ENCODE results near the gene C19orf25.
A peak's percentile ranks its signal among the peaks of the same experiment; 100 is the strongest.

C19orf25 gene

DNA sequence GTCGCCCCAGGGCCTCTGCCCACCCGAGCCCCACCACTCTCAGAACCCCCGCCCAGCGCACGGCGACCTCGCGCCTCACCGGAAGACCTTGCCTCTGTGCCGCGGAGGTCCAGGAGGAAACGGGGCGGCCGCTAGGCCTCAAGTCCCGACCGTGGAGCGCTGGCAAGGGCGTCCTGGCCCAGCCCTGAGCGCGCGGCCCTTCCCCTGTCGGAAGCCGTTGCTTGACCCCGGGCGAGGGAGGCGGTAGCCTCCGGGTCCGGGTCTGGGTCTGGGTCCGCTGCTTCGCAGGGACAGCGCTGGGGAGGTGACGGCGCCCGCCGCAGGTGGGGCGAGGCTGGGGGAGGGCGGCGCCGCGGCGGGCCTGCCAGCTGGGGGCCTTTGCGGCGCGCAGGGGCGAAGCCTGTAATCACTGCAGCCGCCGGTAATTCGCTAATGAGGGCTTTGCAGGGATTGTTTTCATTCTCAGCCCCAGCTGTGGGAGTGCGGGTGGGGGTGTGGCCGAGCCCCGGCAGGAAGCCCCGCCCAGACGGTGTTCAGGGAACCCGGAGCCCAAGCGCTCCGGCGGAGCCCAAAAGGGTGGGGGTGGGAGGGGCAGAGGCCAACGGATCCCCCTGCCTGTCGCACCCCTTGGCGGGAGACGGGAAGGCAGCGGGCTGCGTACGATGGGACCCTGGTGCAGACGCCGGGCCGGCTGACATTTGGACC, 8.6 kb downstream of the C19orf25 start:
- Histone ChIP-seq H3K27me3 (replicated peaks in 2 of 5; ENCODE audit: control insufficient read depth in 4 of 5, insufficient read depth in 5 of 5, low read length in 4 of 5) (peaks cover 0 to 89% (median 33%) of the 10 kb centered on the region in 5 experiments), H3K9me3 (ENCODE audit: control extremely low read depth in 1 of 5, control insufficient read depth in 4 of 5, insufficient read depth in 2 of 5, low read depth in 1 of 5, low read length in 4 of 5) (no peaks in the 10 kb centered on the region), H3K4me3 (ENCODE audit: control insufficient read depth in 1 of 7, extremely low read depth in 1 of 7, insufficient read depth in 4 of 7, low read depth in 2 of 7, low read length in 6 of 7) (peak overlapping the region in 4 of 7 experiments; percentile 24 to 43 (median 32)), H3K27ac (ENCODE audit: insufficient read depth in 1 of 2, low read depth in 1 of 2, low read length in 2 of 2, poor library complexity in 1 of 2, severe bottlenecking in 2 of 2) (no peak overlapping the region), H3K4me1 (ENCODE audit: control extremely low read depth in 1 of 4, control insufficient read depth in 4 of 4, insufficient read depth in 4 of 4, low read length in 3 of 4) (peaks cover 0 to 64% (median 44%) of the 10 kb centered on the region in 4 experiments), H3K36me3 (ENCODE audit: control insufficient read depth in 4 of 4, insufficient read depth in 4 of 4, low read length in 3 of 4) (peaks cover 0 to 12% (median 2%) of the 10 kb centered on the region in 4 experiments)
- POLR2A ChIA-PET, result no interaction called here
- under 1% methylated on average over 49 of the region's 67 CpGs for WGBS (ENCODE audit: insufficient coverage)
- CTCF ChIA-PET, result interaction anchor here (0.9 to 2.2 kb wide), 6 partner anchors 12 to 26 kb away, joined by 3 to 7 read pairs (median 5); partner anchors contain the start of gene PCSK4
- peak in 2 of 3 donors; percentile 41 to 44 for DNase-seq

DNA sequence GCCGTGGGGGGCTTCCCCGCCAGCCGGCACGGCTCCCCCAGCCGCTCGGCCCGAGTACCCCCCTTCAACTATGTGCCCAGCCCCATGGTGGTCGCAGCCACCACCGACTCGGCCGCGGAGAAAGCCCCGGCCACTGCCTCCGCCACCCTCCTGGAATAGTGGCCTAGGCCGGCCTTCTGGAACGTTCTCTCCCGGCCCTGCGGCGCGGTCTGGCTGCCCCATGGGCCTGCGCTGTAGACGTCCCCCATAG, 9.0 kb downstream of the C19orf25 start:
- ChIA-PET CTCF (interaction anchor here (0.9 to 2.2 kb wide), 3 partner anchors 12 to 17 kb away, joined by 3 to 6 read pairs (median 3); no protein-coding TSS in a partner anchor), POLR2A (no interaction called here)
- peaks cover 0 to 10% (median 2%) of the 10 kb centered on the region in 4 experiments for H3K36me3 ChIP-seq (ENCODE audit: control insufficient read depth in 4 of 4, insufficient read depth in 4 of 4, low read length in 3 of 4)
- H3K9me3 ChIP-seq (ENCODE audit: control extremely low read depth in 1 of 5, control insufficient read depth in 4 of 5, insufficient read depth in 2 of 5, low read depth in 1 of 5, low read length in 4 of 5), result no peaks in the 10 kb centered on the region
- H3K4me3 ChIP-seq (ENCODE audit: control insufficient read depth in 1 of 7, extremely low read depth in 1 of 7, insufficient read depth in 4 of 7, low read depth in 2 of 7, low read length in 6 of 7), result peak overlapping the region in 3 of 7 experiments; percentile 16 to 50 (median 24)
- DNase-seq, result no peak
- H3K27ac ChIP-seq (ENCODE audit: insufficient read depth in 1 of 2, low read depth in 1 of 2, low read length in 2 of 2, poor library complexity in 1 of 2, severe bottlenecking in 2 of 2), result no peak overlapping the region
- 4% methylated on average over 18 of the region's 22 CpGs for WGBS (ENCODE audit: insufficient coverage)
- peaks cover 0 to 94% (median 33%) of the 10 kb centered on the region in 5 experiments for H3K27me3 ChIP-seq (replicated peaks in 2 of 5; ENCODE audit: control insufficient read depth in 4 of 5, insufficient read depth in 5 of 5, low read length in 4 of 5)
- peaks cover 0 to 66% (median 45%) of the 10 kb centered on the region in 4 experiments for H3K4me1 ChIP-seq (ENCODE audit: control extremely low read depth in 1 of 4, control insufficient read depth in 4 of 4, insufficient read depth in 4 of 4, low read length in 3 of 4)

DNA sequence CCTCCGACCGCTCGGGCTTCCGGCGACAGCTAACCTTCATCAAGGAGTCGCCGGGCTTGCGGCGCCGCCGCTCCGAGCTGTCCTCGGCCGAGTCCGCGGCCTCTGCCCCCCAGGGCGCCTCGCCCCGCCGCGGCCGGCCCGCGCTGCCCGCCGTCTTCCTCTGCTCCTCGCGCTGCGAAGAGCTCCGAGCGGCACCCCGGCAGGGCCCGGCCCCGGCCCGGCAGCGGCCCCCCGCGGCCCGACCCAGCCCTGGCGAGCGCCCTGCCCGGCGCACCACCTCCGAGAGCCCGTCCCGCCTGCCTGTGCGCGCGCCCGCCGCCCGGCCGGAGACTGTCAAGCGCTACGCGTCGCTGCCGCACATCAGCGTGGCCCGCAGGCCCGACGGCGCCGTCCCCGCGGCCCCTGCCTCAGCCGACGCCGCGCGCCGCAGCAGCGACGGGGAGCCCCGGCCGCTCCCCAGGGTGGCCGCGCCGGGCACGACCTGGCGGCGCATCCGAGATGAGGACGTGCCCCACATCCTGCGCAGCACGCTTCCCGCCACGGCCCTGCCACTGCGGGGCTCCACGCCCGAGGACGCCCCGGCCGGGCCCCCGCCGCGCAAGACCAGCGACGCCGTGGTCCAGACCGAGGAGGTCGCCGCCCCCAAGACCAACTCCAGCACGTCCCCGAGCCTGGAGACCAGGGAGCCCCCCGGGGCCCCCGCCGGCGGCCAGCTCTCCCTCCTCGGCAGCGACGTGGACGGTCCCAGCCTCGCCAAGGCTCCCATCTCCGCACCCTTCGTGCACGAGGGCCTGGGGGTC, 9.6 kb downstream of the C19orf25 start:
- DNase-seq, result peak in 1 of 3 donors; percentile 46
- Histone ChIP-seq H3K27ac (ENCODE audit: insufficient read depth in 1 of 2, low read depth in 1 of 2, low read length in 2 of 2, poor library complexity in 1 of 2, severe bottlenecking in 2 of 2) (no peak overlapping the region), H3K4me3 (ENCODE audit: control insufficient read depth in 1 of 7, extremely low read depth in 1 of 7, insufficient read depth in 4 of 7, low read depth in 2 of 7, low read length in 6 of 7) (peak overlapping the region in 4 of 7 experiments; percentile 27 to 50 (median 39)), H3K9me3 (ENCODE audit: control extremely low read depth in 1 of 5, control insufficient read depth in 4 of 5, insufficient read depth in 2 of 5, low read depth in 1 of 5, low read length in 4 of 5) (no peaks in the 10 kb centered on the region), H3K4me1 (ENCODE audit: control extremely low read depth in 1 of 4, control insufficient read depth in 4 of 4, insufficient read depth in 4 of 4, low read length in 3 of 4) (peaks cover 0 to 66% (median 45%) of the 10 kb centered on the region in 4 experiments), H3K36me3 (ENCODE audit: control insufficient read depth in 4 of 4, insufficient read depth in 4 of 4, low read length in 3 of 4) (peaks cover 0 to 7% (median 0%) of the 10 kb centered on the region in 4 experiments), H3K27me3 (replicated peaks in 2 of 5; ENCODE audit: control insufficient read depth in 4 of 5, insufficient read depth in 5 of 5, low read length in 4 of 5) (peaks cover 0 to 93% (median 33%) of the 10 kb centered on the region in 5 experiments)
- ChIA-PET POLR2A (no interaction called here), CTCF (interaction anchor here (1.5 to 5.0 kb wide), 2 partner anchors 16 to 24 kb away, joined by 5 to 35 read pairs; no protein-coding TSS in a partner anchor)
- 1% methylated on average over 95 of the region's 117 CpGs for WGBS (ENCODE audit: insufficient coverage)

DNA sequence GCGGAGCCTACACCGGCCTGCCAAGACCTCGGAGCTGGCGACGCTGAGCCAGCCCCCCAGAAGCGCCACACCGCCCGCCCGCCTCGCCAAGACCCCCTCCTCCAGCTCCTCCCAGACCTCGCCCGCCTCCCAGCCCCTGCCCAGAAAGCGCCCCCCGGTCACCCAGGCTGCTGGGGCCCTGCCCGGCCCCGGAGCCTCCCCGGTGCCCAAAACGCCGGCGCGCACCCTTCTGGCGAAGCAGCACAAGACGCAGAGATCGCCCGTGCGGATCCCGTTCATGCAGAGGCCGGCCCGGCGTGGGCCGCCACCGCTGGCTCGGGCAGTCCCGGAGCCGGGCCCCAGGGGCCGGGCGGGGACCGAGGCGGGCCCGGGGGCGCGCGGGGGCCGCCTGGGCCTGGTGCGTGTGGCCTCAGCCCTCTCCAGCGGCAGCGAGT, 10.2 kb downstream of the C19orf25 start:
- ChIA-PET CTCF (interaction anchor here (1.5 to 5.0 kb wide), 3 partner anchors 11 to 24 kb away, joined by 5 to 35 read pairs (median 15); no protein-coding TSS in a partner anchor), POLR2A (no interaction called here)
- WGBS (ENCODE audit: insufficient coverage), result under 1% methylated on average over 41 of the region's 47 CpGs
- H3K4me1 ChIP-seq (ENCODE audit: control extremely low read depth in 1 of 4, control insufficient read depth in 4 of 4, insufficient read depth in 4 of 4, low read length in 3 of 4), result peaks cover 0 to 66% (median 45%) of the 10 kb centered on the region in 4 experiments
- peak in 1 of 3 donors; percentile 46 for DNase-seq
- H3K27ac ChIP-seq (ENCODE audit: insufficient read depth in 1 of 2, low read depth in 1 of 2, low read length in 2 of 2, poor library complexity in 1 of 2, severe bottlenecking in 2 of 2), result no peak overlapping the region
- H3K4me3 ChIP-seq (ENCODE audit: control insufficient read depth in 1 of 7, extremely low read depth in 1 of 7, insufficient read depth in 4 of 7, low read depth in 2 of 7, low read length in 6 of 7), result peak overlapping the region in 4 of 7 experiments; percentile 27 to 50 (median 39)
- H3K27me3 ChIP-seq (replicated peaks in 2 of 5; ENCODE audit: control insufficient read depth in 4 of 5, insufficient read depth in 5 of 5, low read length in 4 of 5), result peaks cover 0 to 93% (median 33%) of the 10 kb centered on the region in 5 experiments
- no peaks in the 10 kb centered on the region for H3K9me3 ChIP-seq (ENCODE audit: control extremely low read depth in 1 of 5, control insufficient read depth in 4 of 5, insufficient read depth in 2 of 5, low read depth in 1 of 5, low read length in 4 of 5)
- peaks cover 0 to under 1% (median 0%) of the 10 kb centered on the region in 4 experiments for H3K36me3 ChIP-seq (ENCODE audit: control insufficient read depth in 4 of 4, insufficient read depth in 4 of 4, low read length in 3 of 4)

DNA sequence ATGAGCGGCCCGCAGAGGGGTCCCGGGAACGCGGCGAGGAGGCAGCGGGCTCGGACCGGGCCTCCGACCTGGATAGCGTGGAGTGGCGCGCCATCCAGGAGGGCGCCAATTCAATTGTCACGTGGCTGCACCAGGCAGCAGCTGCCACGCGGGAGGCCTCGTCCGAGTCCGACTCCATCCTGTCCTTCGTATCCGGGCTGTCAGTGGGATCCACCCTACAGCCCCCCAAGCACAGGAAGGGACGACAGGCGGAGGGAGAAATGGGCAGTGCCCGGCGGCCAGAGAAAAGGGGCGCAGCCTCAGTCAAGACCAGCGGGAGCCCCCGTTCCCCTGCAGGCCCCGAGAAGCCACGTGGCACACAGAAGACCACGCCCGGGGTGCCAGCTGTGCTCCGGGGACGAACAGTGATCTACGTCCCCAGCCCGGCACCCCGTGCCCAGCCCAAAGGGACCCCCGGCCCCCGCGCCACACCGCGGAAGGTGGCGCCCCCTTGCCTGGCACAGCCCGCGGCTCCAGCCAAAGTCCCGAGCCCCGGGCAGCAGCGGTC, 10.7 kb downstream of the C19orf25 start:
- CTCF ChIA-PET, result interaction anchor here (1.5 to 5.0 kb wide), 3 partner anchors 10 to 23 kb away, joined by 5 to 35 read pairs (median 15); no protein-coding TSS in a partner anchor
- H3K27ac ChIP-seq (ENCODE audit: insufficient read depth in 1 of 2, low read depth in 1 of 2, low read length in 2 of 2, poor library complexity in 1 of 2, severe bottlenecking in 2 of 2), result no peak overlapping the region

DNA sequence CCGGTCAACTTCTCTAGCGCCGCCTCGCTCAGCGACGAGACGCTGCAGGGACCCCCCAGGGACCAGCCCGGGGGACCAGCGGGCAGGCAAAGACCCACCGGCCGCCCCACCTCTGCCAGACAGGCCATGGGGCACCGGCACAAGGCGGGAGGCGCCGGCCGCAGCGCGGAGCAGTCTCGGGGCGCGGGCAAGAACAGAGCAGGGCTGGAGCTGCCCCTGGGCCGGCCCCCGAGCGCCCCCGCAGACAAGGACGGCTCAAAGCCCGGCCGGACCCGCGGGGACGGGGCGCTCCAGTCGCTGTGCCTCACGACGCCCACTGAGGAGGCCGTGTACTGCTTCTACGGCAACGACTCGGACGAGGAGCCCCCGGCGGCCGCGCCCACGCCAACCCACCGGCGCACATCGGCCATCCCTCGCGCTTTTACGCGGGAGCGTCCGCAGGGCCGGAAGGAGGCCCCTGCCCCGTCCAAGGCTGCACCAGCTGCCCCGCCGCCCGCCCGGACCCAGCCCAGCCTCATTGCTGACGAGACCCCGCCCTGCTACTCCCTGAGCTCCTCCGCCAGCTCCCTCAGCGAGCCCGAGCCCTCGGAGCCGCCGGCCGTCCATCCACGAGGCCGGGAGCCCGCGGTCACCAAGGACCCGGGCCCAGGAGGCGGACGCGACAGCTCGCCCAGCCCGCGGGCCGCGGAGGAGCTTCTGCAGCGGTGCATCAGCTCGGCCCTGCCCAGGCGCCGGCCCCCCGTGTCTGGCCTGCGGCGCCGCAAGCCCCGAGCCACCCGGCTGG, 11.3 kb downstream of the C19orf25 start:
- Histone ChIP-seq H3K4me1 (ENCODE audit: control extremely low read depth in 1 of 4, control insufficient read depth in 4 of 4, insufficient read depth in 4 of 4, low read length in 3 of 4) (peaks cover 0 to 66% (median 45%) of the 10 kb centered on the region in 4 experiments), H3K36me3 (ENCODE audit: control insufficient read depth in 4 of 4, insufficient read depth in 4 of 4, low read length in 3 of 4) (no peaks in the 10 kb centered on the region), H3K4me3 (ENCODE audit: control insufficient read depth in 1 of 7, extremely low read depth in 1 of 7, insufficient read depth in 4 of 7, low read depth in 2 of 7, low read length in 6 of 7) (peak overlapping the region in 2 of 7 experiments; percentile 36), H3K27me3 (replicated peaks in 2 of 5; ENCODE audit: control insufficient read depth in 4 of 5, insufficient read depth in 5 of 5, low read length in 4 of 5) (peaks cover 0 to 81% (median 33%) of the 10 kb centered on the region in 5 experiments), H3K27ac (ENCODE audit: insufficient read depth in 1 of 2, low read depth in 1 of 2, low read length in 2 of 2, poor library complexity in 1 of 2, severe bottlenecking in 2 of 2) (no peak overlapping the region), H3K9me3 (ENCODE audit: control extremely low read depth in 1 of 5, control insufficient read depth in 4 of 5, insufficient read depth in 2 of 5, low read depth in 1 of 5, low read length in 4 of 5) (no peaks in the 10 kb centered on the region)
- 3% methylated on average over 91 of the region's 92 CpGs for WGBS (ENCODE audit: insufficient coverage)
- DNase-seq, result no peak
- POLR2A ChIA-PET, result no interaction called here
- CTCF ChIA-PET, result interaction anchor here (3.2 to 5.0 kb wide), 2 partner anchors 10 to 14 kb away, joined by 15 to 35 read pairs; no protein-coding TSS in a partner anchor

More for the DNA sequence above, 10.7 kb downstream of the C19orf25 start:
- DNase-seq, result no peak
- peaks cover 0 to 88% (median 33%) of the 10 kb centered on the region in 5 experiments for H3K27me3 ChIP-seq (replicated peaks in 2 of 5; ENCODE audit: control insufficient read depth in 4 of 5, insufficient read depth in 5 of 5, low read length in 4 of 5)
- no peaks in the 10 kb centered on the region for H3K9me3 ChIP-seq (ENCODE audit: control extremely low read depth in 1 of 5, control insufficient read depth in 4 of 5, insufficient read depth in 2 of 5, low read depth in 1 of 5, low read length in 4 of 5)
- WGBS (ENCODE audit: insufficient coverage), result 4% methylated on average over 45 of the region's 49 CpGs
- H3K36me3 ChIP-seq (ENCODE audit: control insufficient read depth in 4 of 4, insufficient read depth in 4 of 4, low read length in 3 of 4), result no peaks in the 10 kb centered on the region
- POLR2A ChIA-PET, result no interaction called here
- H3K4me1 ChIP-seq (ENCODE audit: control extremely low read depth in 1 of 4, control insufficient read depth in 4 of 4, insufficient read depth in 4 of 4, low read length in 3 of 4), result peaks cover 0 to 66% (median 45%) of the 10 kb centered on the region in 4 experiments
- peak overlapping the region in 4 of 7 experiments; percentile 15 to 42 (median 36) for H3K4me3 ChIP-seq (ENCODE audit: control insufficient read depth in 1 of 7, extremely low read depth in 1 of 7, insufficient read depth in 4 of 7, low read depth in 2 of 7, low read length in 6 of 7)
